Neural progenitor cell (in vitro differentiated cells): ENCODE measurements around the gene ZNF892.

Source experiments
- EZH2phosphoT487 ChIP-seq: fragments of 200-600 bp; sonication (generic); IDR thresholded peaks from 2 replicates; pipeline ENCODE4 v1.6.1; 2017; ENCODE audit warnings: antibody characterized with exemption
- TF ChIP-seq, protein P1 (sequence below): fragments of 200-600 bp; sonication (generic); IDR thresholded peaks from 2 replicates; pipeline ENCODE4 v1.5.1; 2017; ENCODE audit warnings: antibody characterized with exemption, mild to moderate bottlenecking

DNA sequence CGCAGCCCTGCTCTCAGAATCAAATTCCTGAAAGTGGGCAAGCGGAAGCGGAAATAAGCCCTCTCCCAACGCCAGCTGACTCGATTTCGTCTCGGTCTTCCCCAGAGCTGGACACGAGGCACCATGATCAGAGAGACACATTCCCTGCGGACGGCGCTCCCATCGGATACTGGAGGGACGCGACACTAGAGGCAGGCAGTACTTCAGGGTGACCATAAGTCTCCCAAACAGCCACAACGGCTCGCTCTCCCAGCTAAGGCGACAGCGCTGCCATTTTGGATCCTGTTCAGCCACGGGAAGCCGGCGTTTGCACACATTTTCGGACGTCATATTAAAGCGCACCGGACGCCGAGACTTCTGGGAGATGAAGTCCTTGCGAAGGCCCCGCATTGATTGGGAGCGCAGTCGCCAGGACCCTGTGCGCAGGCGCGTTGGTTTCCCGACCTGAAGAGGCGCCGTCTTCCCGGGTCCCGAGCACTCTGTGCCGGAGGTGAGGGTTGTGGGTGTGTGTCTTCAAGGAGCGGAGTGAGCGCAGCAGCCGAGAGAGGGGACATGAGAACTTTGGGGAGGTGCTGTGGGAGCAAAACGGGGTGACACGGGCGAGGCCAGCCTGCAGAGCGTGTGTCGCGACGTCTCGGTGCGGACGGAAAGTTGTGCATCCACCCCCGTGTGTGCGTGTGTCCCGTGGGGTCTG lies 41.8 kb upstream of the ZNF892 start, which contains the start of gene ZNF2:
- TF ChIP-seq, protein P1, sequence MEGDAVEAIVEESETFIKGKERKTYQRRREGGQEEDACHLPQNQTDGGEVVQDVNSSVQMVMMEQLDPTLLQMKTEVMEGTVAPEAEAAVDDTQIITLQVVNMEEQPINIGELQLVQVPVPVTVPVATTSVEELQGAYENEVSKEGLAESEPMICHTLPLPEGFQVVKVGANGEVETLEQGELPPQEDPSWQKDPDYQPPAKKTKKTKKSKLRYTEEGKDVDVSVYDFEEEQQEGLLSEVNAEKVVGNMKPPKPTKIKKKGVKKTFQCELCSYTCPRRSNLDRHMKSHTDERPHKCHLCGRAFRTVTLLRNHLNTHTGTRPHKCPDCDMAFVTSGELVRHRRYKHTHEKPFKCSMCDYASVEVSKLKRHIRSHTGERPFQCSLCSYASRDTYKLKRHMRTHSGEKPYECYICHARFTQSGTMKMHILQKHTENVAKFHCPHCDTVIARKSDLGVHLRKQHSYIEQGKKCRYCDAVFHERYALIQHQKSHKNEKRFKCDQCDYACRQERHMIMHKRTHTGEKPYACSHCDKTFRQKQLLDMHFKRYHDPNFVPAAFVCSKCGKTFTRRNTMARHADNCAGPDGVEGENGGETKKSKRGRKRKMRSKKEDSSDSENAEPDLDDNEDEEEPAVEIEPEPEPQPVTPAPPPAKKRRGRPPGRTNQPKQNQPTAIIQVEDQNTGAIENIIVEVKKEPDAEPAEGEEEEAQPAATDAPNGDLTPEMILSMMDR, result no peak
- no peak for TF ChIP-seq EZH2phosphoT487
